Body of pancreas (tissue), 2 donors: ENCODE results near the gene TF. TPM values are rescaled to one million over a fixed set of nuclear protein-coding genes. Genes with fewer than 3 reads are reported as not detected.

Source experiments
- small RNA-seq: library from RNA; depleted of rRNA; stranded (forward); fragments of <200 nt; gene quantifications from one replicate; pipeline ENCODE3, GENCODE V24; 2016
- total RNA-seq, 2 donors: library from RNA; depleted of rRNA; stranded (reverse); fragments of >200 nt; gene quantifications; one replicate each; pipeline ENCODE4 v1.1.0, GENCODE V29; 2016

TF gene
- total RNA-seq, 2 donors from 2014 or later = 0.26 to 7.9 TPM

Small RNA genes within 50 kb of the gene (small RNA-seq; reads per million reads assigned to genes)
- not detected for gene RNA5SP140

Other genes with a start within 250 kb of the TF start
- gene CDV3, start 172.7 kb upstream of the TF start, total RNA-seq = 10 to 100 TPM; 67.6 to 70.3 TPM
- 10 to 100 TPM; 22.6 to 34.3 TPM for gene TOPBP1, start 84.5 kb upstream of the TF start, total RNA-seq
- gene SRPRB, start 59.4 kb downstream of the TF start, total RNA-seq = 10 to 100 TPM; 28.3 to 39.4 TPM
- gene RAB6B, start 149.5 kb downstream of the TF start, total RNA-seq = 1 to 10 TPM; 2.6 to 3.0 TPM